PC-9 (cell line): ENCODE data around the gene CD151. TPM values are rescaled to one million over a fixed set of nuclear protein-coding genes. Genes with fewer than 3 reads are reported as not detected.

Source experiments
- BruUV-seq: library from RNA; stranded (reverse); fragments of 400-500 nt; replicated peaks from 2 replicates; lab custom pipeline; 2021; lab: Mats Ljungman, UMichigan
- CTCF ChIA-PET: fragments of 300-600 bp; sonication (Branson Sonifier 250); formaldehyde crosslinking; loops from one replicate; lab custom pipeline; 2022; ENCODE audit warnings: antibody characterized with exemption; lab: Charles Lee
- POLR2A ChIA-PET: fragments of 300-600 bp; sonication (Branson Sonifier 250); formaldehyde crosslinking; loops from one replicate; lab custom pipeline; 2022; ENCODE audit warnings: antibody characterized with exemption; ENCODE audit not compliant: unreplicated experiment; lab: Charles Lee
- DNase-seq, 2 experiments: peaks; one replicate each; pipeline versions ENCODE4 v3.0.0 to v3.0.0-alpha.2; 2015 to 2022; ENCODE audit warnings: mixed read lengths in 1 of 2
- H2AFZ ChIP-seq: fragments of 200-600 bp; sonication (generic); 2 replicates; pipeline ENCODE4 v1.8.1; 2017; ENCODE audit warnings: antibody characterized with exemption
- H3F3A ChIP-seq: fragments of 200-600 bp; sonication (generic); 2 replicates; pipeline ENCODE4 v1.8.1; 2017; ENCODE audit warnings: antibody characterized with exemption, mild to moderate bottlenecking, low read depth; ENCODE audit not compliant: insufficient read depth
- H3K27ac ChIP-seq: fragments of 200-600 bp; sonication (generic); 2 replicates; pipeline ENCODE4 v1.6.1; 2016; ENCODE audit warnings: mixed run types
- H3K27me3 ChIP-seq: fragments of 200-600 bp; sonication (generic); 2 replicates; pipeline ENCODE4 v1.6.1; 2016; ENCODE audit warnings: low read depth, mixed run types; ENCODE audit not compliant: insufficient read depth
- H3K36me3 ChIP-seq: fragments of 200-600 bp; sonication (generic); 2 replicates; pipeline ENCODE4 v1.6.1; 2016; ENCODE audit warnings: low read depth, mixed run types
- H3K4me1 ChIP-seq: fragments of 200-600 bp; sonication (generic); replicated peaks from 2 replicates; pipeline ENCODE4 v1.6.1; 2016; ENCODE audit warnings: mixed run types; ENCODE audit not compliant: insufficient read depth
- H3K4me2 ChIP-seq: fragments of 200-600 bp; sonication (generic); 2 replicates; pipeline ENCODE4 v1.6.1; 2017; ENCODE audit warnings: mixed run types
- H3K4me3 ChIP-seq: fragments of 200-600 bp; sonication (generic); 2 replicates; pipeline ENCODE4 v1.6.1; 2016; ENCODE audit warnings: mixed run types
- H3K79me2 ChIP-seq: fragments of 200-600 bp; sonication (generic); 2 replicates; pipeline ENCODE4 v1.6.1; 2017; ENCODE audit warnings: low read depth, mixed run types
- H3K9me2 ChIP-seq: fragments of 200-600 bp; sonication (generic); 2 replicates; pipeline ENCODE4 v1.8.1; 2017; ENCODE audit warnings: mild to moderate bottlenecking; ENCODE audit not compliant: insufficient read depth
- H3K9me3 ChIP-seq: fragments of 200-600 bp; sonication (generic); 2 replicates; pipeline ENCODE4 v1.8.1; 2016; ENCODE audit warnings: low read depth; ENCODE audit not compliant: insufficient read depth
- H4K20me1 ChIP-seq: fragments of 200-600 bp; sonication (generic); 2 replicates; pipeline ENCODE4 v1.8.1; 2017; ENCODE audit not compliant: insufficient read depth
- EZH2 ChIP-seq: fragments of 200-600 bp; sonication (generic); IDR thresholded peaks from 2 replicates; pipeline ENCODE4 v1.8.0; 2017; ENCODE audit warnings: antibody characterized with exemption, low read depth
- intact Hi-C: fragments of 100-400 bp; cut with micrococcal nuclease; formaldehyde crosslinking; loops from one replicate; pipeline ENCODE4 v1.10.0; 2022; ENCODE audit not compliant: unreplicated experiment
- total RNA-seq: library from RNA; stranded (reverse); gene quantifications from 2 replicates; pipeline ENCODE4 v1.2.3, GENCODE V29; 2021
- TF ChIP-seq, protein P1 (sequence below): fragments of 200-600 bp; sonication (generic); conservative IDR thresholded peaks from 2 replicates; pipeline ENCODE4 v1.6.1; 2017; ENCODE audit warnings: mixed run types, antibody characterized with exemption, mild to moderate bottlenecking, moderate library complexity

Gene CD151
- total RNA-seq, 1 experiment from 2014 or later = 184 TPM

DNA sequence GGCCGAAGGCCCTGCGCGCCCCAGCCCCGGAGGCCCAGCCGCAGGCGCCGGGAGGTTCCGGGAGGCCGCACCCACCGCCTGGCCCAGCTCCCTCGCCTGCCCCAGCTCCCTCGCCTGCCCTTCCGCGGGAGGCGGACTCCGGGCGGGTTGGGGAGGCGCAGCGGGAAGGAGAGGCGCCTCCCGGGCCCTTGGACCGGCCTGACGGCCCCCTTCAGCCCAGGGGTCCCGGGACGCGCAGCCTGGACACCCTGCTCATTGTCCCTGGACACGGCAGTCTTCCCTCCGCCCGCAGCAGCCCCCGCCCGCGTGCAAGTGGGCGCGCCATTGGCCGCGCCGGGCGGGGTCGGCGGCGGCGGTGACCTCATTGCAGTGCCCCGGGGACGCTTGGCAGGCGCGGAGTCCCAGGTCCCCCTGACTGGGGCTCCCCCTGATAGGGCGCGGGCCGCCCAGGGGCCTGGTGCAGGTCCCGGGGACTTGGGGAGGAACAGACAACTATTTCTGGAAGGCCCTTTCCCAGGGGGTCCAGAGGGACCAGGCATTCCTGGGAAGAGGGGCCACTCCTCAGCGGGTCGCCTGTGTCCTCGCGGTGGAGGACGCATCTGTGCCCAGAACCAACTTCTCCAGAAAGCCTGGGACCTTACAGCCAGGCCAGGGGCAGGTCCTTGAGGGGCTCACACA is 501 bp downstream of the CD151 start:
- no TSS peak for BruUV-seq
- H3K27me3 ChIP-seq = no peaks in the 10 kb centered on the region
- no peaks in the 10 kb centered on the region for H4K20me1 ChIP-seq
- peaks cover 12% of the 10 kb centered on the region for H3K79me2 ChIP-seq
- peak overlapping the region; percentile 78 for H3K27ac ChIP-seq
- DNase-seq = peak; percentile 35 to 57
- no peak overlapping the region for H2AFZ ChIP-seq
- intact Hi-C loops = no loop called here
- no peaks in the 10 kb centered on the region for H3K9me2 ChIP-seq
- no peaks in the 10 kb centered on the region for H3K36me3 ChIP-seq
- H3K4me3 ChIP-seq = peak overlapping the region; percentile 67
- peaks cover 17% of the 10 kb centered on the region; the same call in 1 of the 2 replicates for H3F3A ChIP-seq
- ChIA-PET POLR2A (no interaction called here), CTCF (no interaction called here)
- H3K4me2 ChIP-seq = peak overlapping the region; percentile 87
- peaks cover 18% of the 10 kb centered on the region for H3K4me1 ChIP-seq
- TF ChIP-seq, protein P1, sequence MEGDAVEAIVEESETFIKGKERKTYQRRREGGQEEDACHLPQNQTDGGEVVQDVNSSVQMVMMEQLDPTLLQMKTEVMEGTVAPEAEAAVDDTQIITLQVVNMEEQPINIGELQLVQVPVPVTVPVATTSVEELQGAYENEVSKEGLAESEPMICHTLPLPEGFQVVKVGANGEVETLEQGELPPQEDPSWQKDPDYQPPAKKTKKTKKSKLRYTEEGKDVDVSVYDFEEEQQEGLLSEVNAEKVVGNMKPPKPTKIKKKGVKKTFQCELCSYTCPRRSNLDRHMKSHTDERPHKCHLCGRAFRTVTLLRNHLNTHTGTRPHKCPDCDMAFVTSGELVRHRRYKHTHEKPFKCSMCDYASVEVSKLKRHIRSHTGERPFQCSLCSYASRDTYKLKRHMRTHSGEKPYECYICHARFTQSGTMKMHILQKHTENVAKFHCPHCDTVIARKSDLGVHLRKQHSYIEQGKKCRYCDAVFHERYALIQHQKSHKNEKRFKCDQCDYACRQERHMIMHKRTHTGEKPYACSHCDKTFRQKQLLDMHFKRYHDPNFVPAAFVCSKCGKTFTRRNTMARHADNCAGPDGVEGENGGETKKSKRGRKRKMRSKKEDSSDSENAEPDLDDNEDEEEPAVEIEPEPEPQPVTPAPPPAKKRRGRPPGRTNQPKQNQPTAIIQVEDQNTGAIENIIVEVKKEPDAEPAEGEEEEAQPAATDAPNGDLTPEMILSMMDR = no peak
- TF ChIP-seq EZH2 = no peak
- H3K9me3 ChIP-seq = no peaks in the 10 kb centered on the region

DNA sequence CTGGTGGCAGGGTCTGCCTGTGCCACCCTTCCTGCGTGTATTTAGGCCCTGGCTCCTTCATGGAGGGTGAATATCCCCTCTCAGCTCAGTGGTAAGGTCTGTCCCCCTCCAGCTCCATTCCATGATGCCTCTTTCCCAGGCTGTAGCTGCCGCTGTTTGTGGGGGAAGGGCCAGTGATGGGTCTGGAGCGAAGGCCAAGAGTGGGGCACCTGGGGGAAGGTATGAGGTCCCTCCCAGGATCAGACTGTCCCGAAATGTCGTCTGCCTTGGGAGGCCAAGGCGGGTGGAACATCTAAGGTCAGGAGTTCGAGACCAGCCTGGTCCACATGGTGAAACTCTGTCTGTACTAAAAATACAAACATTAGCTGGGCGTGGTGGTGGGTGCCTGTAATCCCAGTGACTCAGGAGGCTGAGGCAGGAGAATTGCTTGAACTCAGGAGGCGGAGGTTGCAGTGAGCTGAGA is 1.1 kb downstream of the CD151 start:
- Histone ChIP-seq H4K20me1 (no peaks in the 10 kb centered on the region), H3K36me3 (no peaks in the 10 kb centered on the region), H3F3A (peaks cover 22% of the 10 kb centered on the region; the same call in 1 of the 2 replicates), H2AFZ (no peak overlapping the region), H3K4me2 (peak overlapping the region; percentile 87), H3K79me2 (peaks cover 12% of the 10 kb centered on the region), H3K27ac (peak overlapping the region; percentile 78), H3K9me3 (no peaks in the 10 kb centered on the region), H3K27me3 (no peaks in the 10 kb centered on the region), H3K9me2 (no peaks in the 10 kb centered on the region), H3K4me1 (peaks cover 15% of the 10 kb centered on the region), H3K4me3 (peak overlapping the region; percentile 67; the same call in 1 of the 2 replicates)
- intact Hi-C loops = loop anchor here (2.0 kb wide), 1 partner anchor 15 kb away; the partner anchor contains the start of gene PNPLA2
- BruUV-seq = no TSS peak
- CTCF ChIA-PET = no interaction called here
- peak in 1 of 2 experiments; percentile 37 for DNase-seq
- TF ChIP-seq, protein P1 = no peak
- no peak for TF ChIP-seq EZH2
- POLR2A ChIA-PET = interaction anchor here (0.6 to 0.7 kb wide), 2 partner anchors 272 to 274 kb away, joined by 4 to 7 read pairs; no protein-coding TSS in a partner anchor

DNA sequence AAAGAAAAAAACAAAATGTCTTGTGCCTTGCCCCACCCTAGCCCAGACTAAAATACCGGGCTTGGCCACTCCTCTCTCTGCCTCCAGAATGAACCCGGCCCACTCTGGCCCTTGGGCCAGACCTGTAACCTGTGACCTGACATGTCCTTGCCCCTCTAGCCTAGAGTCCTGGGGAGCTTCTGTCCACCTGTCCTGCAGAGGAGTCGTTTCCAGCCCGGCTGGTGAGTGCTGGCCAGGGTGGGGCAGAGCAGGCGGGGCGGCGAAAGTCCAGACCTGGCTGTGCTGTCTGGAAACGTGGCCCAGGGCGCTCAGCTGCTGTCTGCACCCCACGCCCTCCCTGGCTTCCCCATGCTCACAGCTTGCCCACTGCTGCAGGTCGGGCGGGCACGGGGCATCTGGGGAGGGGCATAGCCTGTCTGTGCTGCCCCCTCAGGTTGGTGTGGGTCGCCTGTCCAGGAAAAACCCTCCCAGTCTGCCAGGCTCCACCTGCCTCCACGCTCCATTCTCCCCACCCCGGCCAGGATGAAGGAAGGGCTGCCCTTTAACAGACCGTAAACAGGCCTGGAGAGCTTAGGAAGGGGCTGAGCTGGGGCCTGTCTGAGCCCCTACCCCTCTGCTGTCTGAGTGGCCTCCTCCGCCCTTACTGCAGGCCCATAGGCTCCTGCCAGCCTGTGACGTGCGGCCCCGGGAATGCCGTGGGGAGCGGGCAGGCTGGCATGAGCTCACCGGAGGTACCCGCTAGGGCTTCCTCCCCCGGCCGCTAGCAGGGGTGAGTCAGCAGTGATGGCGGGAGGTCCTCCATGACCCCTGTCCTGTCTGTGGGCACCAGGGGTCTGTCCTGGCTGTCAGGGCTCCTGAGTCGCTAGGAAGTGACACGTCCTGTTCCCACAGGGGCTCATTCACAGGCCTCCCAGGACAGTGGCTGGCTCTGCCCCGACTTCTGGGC is 1.9 kb downstream of the CD151 start:
- Histone ChIP-seq H3K36me3 (no peaks in the 10 kb centered on the region), H2AFZ (no peak overlapping the region), H4K20me1 (0 out of 2 replicates have a peak, but pooled peaks cover 4% of the 10 kb centered on the region), H3F3A (peaks cover 22% of the 10 kb centered on the region; the same call in 1 of the 2 replicates), H3K4me3 (peak overlapping the region; percentile 67; the same call in 1 of the 2 replicates), H3K9me3 (no peaks in the 10 kb centered on the region), H3K4me1 (peaks cover 15% of the 10 kb centered on the region), H3K4me2 (peak overlapping the region; percentile 87), H3K9me2 (no peaks in the 10 kb centered on the region), H3K79me2 (peaks cover 12% of the 10 kb centered on the region), H3K27ac (peak overlapping the region; percentile 78), H3K27me3 (no peaks in the 10 kb centered on the region)
- ChIA-PET POLR2A (interaction anchor here (0.5 to 1.2 kb wide), 13 partner anchors 8 to 275 kb away, joined by 3 to 13 read pairs (median 5); partner anchors contain the start of genes PNPLA2 and TSPAN4), CTCF (interaction anchor here (1.0 kb wide), 1 partner anchor 9 kb away, joined by 3 read pairs; no protein-coding TSS in a partner anchor)
- intact Hi-C loops = loop anchor here (2.0 kb wide), 1 partner anchor 16 kb away; the partner anchor contains the start of gene PNPLA2
- no peak for TF ChIP-seq EZH2
- TF ChIP-seq, protein P1 = no peak
- TSS peak; percentile 76 for BruUV-seq
- DNase-seq = peak; percentile 83 to 88
